ENCODE data around the gene IL17RD. TPM values are rescaled to one million over a fixed set of nuclear protein-coding genes. Genes with fewer than 3 reads are reported as not detected.

IL17RD gene
- total RNA-seq, 2 donors from 2014 or later = 1.3 to 2.3 TPM

DNA sequence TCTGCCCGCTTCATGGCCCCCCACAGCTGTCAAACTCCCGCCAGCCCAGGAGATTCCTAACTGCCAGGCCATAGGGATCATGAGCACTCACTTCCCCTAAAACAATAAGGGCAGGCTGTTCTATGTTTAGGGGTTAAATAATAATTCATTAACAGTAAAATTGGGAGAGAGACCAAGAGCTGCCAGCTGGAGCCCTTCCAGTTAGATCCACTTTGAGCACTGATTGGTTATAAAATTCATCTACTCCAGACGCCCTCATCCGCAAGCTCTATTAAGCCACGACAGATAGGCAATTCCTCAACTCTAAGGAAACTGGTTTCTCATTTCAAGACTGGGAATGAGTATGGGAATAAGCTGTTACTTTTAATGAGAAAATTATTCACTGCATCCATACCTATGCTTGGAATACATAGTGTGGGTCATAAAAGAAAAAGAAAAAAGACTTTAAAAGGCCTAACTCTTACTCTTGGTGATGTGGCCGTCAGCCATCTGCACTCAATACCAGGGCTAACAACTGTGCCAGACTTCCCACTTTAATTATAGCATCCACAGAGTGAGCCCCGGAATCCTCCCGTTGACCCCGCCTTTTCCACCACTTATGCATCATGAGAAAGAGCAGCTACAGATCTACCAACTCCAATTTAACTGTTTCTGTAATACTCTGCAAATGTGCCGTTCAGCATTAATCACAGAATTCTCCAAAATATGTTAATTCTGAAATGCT lies 44.5 kb downstream of the IL17RD start:
- TF ChIP-seq, protein P1, sequence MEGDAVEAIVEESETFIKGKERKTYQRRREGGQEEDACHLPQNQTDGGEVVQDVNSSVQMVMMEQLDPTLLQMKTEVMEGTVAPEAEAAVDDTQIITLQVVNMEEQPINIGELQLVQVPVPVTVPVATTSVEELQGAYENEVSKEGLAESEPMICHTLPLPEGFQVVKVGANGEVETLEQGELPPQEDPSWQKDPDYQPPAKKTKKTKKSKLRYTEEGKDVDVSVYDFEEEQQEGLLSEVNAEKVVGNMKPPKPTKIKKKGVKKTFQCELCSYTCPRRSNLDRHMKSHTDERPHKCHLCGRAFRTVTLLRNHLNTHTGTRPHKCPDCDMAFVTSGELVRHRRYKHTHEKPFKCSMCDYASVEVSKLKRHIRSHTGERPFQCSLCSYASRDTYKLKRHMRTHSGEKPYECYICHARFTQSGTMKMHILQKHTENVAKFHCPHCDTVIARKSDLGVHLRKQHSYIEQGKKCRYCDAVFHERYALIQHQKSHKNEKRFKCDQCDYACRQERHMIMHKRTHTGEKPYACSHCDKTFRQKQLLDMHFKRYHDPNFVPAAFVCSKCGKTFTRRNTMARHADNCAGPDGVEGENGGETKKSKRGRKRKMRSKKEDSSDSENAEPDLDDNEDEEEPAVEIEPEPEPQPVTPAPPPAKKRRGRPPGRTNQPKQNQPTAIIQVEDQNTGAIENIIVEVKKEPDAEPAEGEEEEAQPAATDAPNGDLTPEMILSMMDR (IDR thresholded peaks at IDR 0.05) = no peak
- TF ChIP-seq POLR2A (IDR thresholded peaks at IDR 0.05) = no peak
- no peak overlapping the region for H3K27ac ChIP-seq
- H3K4me1 ChIP-seq = no peaks in the 10 kb centered on the region
- DNase-seq (peak in 2 of 4 donors; percentile 13 to 14), ATAC-seq (no peak)
- intact Hi-C loops (cut with DNase I) = no loop called here
- no peaks in the 10 kb centered on the region for H3K36me3 ChIP-seq (replicated peaks in 1 of 2; ENCODE audit: insufficient read depth in 1 of 2, low read depth in 2 of 2)
- H3K4me3 ChIP-seq = no peak overlapping the region
- no peaks in the 10 kb centered on the region for H3K27me3 ChIP-seq
- 63 to 66% methylated on average over 10 of the region's 10 CpGs for WGBS, 2 donors
- H3K9me3 ChIP-seq = no peaks in the 10 kb centered on the region

DNA sequence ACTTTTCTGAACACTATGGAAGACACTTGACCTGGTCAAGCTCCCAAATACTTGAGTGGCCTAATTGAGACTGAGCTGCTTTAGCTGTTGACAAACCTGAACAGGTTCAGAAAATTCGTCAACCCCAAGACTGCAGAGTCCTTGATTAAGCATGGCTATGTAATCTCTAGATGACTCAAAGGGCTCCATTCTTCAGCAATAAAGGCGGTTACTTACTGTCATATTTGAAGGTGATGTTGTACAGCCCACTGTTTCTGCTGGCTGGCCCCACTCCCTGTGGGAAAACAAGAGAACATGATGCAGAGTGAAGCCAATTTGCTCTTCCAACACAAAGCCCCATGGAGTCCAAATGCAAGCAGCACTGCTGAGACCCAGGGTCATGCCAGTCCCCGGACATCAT lies 45.1 kb downstream of the IL17RD start:
- Histone ChIP-seq H3K4me1 (no peaks in the 10 kb centered on the region), H3K9me3 (no peaks in the 10 kb centered on the region), H3K36me3 (replicated peaks in 1 of 2; ENCODE audit: insufficient read depth in 1 of 2, low read depth in 2 of 2) (no peaks in the 10 kb centered on the region), H3K27me3 (no peaks in the 10 kb centered on the region), H3K27ac (no peak overlapping the region), H3K4me3 (no peak overlapping the region)
- peak in 1 of 4 donors; percentile 27 for DNase-seq
- intact Hi-C loops (cut with DNase I) = no loop called here
- WGBS, 2 donors = 63 to 69% methylated on average over 2 to 3 of the region's 3 CpGs
- peak; percentile 35 for ATAC-seq
- TF ChIP-seq POLR2A (IDR thresholded peaks at IDR 0.05) = no peak
- TF ChIP-seq, protein P1 (IDR thresholded peaks at IDR 0.05) = no peak

DNA sequence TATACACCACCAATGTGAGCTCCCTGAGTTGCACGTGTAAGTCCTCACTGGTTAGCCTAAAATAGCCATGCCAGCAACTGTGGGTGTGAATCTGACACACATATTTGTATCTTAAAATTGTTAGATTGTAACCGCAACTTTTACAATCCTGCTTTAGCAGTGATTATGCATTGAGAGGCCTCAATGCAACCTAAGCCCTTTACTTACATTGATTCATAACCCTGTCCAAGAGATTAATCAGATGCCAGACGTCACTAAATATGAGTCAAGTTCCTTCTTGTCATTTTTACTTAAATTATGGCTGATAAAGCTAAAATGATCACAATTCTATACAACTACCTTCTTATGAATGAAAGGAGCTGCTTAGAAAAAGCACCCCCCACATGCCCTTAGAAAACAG lies 46.9 kb downstream of the IL17RD start:
- H3K27me3 ChIP-seq = no peaks in the 10 kb centered on the region
- no peak overlapping the region for H3K4me3 ChIP-seq
- intact Hi-C loops (cut with DNase I) = no loop called here
- DNase-seq = no peak
- WGBS, 2 donors = 64 to 65% methylated on average over 3 of the region's 3 CpGs
- ATAC-seq = no peak
- TF ChIP-seq POLR2A (IDR thresholded peaks at IDR 0.05) = no peak
- H3K4me1 ChIP-seq = no peaks in the 10 kb centered on the region
- no peaks in the 10 kb centered on the region for H3K36me3 ChIP-seq (replicated peaks in 1 of 2; ENCODE audit: insufficient read depth in 1 of 2, low read depth in 2 of 2)
- no peak overlapping the region for H3K27ac ChIP-seq
- H3K9me3 ChIP-seq = no peaks in the 10 kb centered on the region

DNA sequence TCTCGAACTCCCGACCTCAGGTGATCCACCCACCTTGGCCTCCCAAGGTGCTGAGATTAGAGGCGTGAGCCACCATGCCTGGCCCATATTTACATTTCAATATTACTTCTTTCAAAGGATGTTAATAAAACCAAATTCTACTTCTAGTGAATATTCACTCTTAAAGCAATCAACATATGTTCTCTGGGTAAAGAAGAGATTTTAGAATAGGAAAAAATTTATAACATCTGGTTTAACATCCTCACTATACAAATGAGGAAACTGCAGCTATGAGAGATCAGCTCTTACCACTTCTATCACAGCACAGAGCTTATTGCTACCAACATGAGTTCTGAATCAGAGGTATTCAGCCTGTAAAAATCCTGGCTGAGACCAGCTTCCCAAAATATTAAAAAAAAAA lies 48.7 kb downstream of the IL17RD start:
- ATAC-seq = no peak
- no peaks in the 10 kb centered on the region for H3K4me1 ChIP-seq
- no peaks in the 10 kb centered on the region for H3K36me3 ChIP-seq (replicated peaks in 1 of 2; ENCODE audit: insufficient read depth in 1 of 2, low read depth in 2 of 2)
- intact Hi-C loops (cut with DNase I) = no loop called here
- DNase-seq = no peak
- 92 to 93% methylated on average over 3 of the region's 3 CpGs for WGBS, 2 donors
- no peaks in the 10 kb centered on the region for H3K27me3 ChIP-seq
- no peak overlapping the region for H3K4me3 ChIP-seq
- H3K27ac ChIP-seq = no peak overlapping the region
- no peaks in the 10 kb centered on the region for H3K9me3 ChIP-seq
- TF ChIP-seq, protein P1 (IDR thresholded peaks at IDR 0.05) = no peak
- no peak for TF ChIP-seq POLR2A (IDR thresholded peaks at IDR 0.05)

DNA sequence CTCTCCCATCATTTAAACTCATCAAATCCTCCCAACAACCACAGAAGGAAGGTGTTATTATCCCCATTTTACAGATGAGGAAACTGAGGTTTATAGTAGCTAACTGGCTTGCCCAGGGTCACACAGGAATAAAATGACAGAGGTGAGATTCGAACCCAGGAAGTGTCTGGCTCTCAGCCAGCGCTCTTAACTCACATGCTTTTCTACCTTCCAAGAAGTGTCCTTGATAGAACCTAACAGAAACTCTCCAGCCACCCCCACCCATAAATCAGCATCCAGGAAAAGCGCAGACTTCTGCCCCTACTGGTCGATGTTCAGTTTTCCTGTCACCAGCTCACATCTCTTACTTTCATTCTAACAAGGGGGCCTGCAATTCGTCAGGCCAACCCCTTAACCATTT lies 52.9 kb downstream of the IL17RD start:
- Histone ChIP-seq H3K4me3 (no peak overlapping the region), H3K36me3 (replicated peaks in 1 of 2; ENCODE audit: insufficient read depth in 1 of 2, low read depth in 2 of 2) (no peaks in the 10 kb centered on the region), H3K27me3 (no peaks in the 10 kb centered on the region), H3K4me1 (no peaks in the 10 kb centered on the region), H3K27ac (no peak overlapping the region), H3K9me3 (no peaks in the 10 kb centered on the region)
- ATAC-seq (no peak), DNase-seq (no peak)
- no peak for TF ChIP-seq POLR2A (IDR thresholded peaks at IDR 0.05)
- TF ChIP-seq, protein P1 (IDR thresholded peaks at IDR 0.05) = no peak
- WGBS, 2 donors = 48 to 58% methylated on average over 5 of the region's 5 CpGs
- intact Hi-C loops (cut with DNase I) = no loop called here
